ENCODE measurements around the gene LAP3. TPM values are rescaled to one million over a fixed set of nuclear protein-coding genes. Genes with fewer than 3 reads are reported as not detected.

The LAP3 gene
- total RNA-seq, 1 donor from 2014 or later: 77.6 TPM

GRCh38 chr4:17647176-17647806 is 70.3 kb downstream of the LAP3 start:
- no peak for DNase-seq (ENCODE audit: extremely low spot score in 2 of 2)
- Histone ChIP-seq H3K4me3 (no peak overlapping the region), H3K9me3 (no peaks in the 10 kb centered on the region), H3K27ac (no peak overlapping the region), H3K36me3 (no peaks in the 10 kb centered on the region), H3K4me1 (no peaks in the 10 kb centered on the region), H3K27me3 (no peaks in the 10 kb centered on the region)
- intact Hi-C loops (cut with DNase I): no loop called here
- TF ChIP-seq, protein P1, sequence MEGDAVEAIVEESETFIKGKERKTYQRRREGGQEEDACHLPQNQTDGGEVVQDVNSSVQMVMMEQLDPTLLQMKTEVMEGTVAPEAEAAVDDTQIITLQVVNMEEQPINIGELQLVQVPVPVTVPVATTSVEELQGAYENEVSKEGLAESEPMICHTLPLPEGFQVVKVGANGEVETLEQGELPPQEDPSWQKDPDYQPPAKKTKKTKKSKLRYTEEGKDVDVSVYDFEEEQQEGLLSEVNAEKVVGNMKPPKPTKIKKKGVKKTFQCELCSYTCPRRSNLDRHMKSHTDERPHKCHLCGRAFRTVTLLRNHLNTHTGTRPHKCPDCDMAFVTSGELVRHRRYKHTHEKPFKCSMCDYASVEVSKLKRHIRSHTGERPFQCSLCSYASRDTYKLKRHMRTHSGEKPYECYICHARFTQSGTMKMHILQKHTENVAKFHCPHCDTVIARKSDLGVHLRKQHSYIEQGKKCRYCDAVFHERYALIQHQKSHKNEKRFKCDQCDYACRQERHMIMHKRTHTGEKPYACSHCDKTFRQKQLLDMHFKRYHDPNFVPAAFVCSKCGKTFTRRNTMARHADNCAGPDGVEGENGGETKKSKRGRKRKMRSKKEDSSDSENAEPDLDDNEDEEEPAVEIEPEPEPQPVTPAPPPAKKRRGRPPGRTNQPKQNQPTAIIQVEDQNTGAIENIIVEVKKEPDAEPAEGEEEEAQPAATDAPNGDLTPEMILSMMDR (IDR thresholded peaks at IDR 0.05): no peak
- no peak for TF ChIP-seq POLR2AphosphoS5 (IDR thresholded peaks at IDR 0.05; ENCODE audit: insufficient read depth in 1 of 2, low read depth in 1 of 2)
- TF ChIP-seq POLR2A (IDR thresholded peaks at IDR 0.05): no peak

- Histone ChIP-seq H3K36me3 (no peaks in the 10 kb centered on the region), H3K4me1 (no peaks in the 10 kb centered on the region), H3K9me3 (no peaks in the 10 kb centered on the region), H3K4me3 (no peak overlapping the region), H3K27me3 (no peaks in the 10 kb centered on the region), H3K27ac (no peak overlapping the region)
- intact Hi-C loops (cut with DNase I): no loop called here
- no peak for TF ChIP-seq POLR2AphosphoS5 (IDR thresholded peaks at IDR 0.05; ENCODE audit: insufficient read depth in 1 of 2, low read depth in 1 of 2)
- TF ChIP-seq, protein P1 (IDR thresholded peaks at IDR 0.05): no peak
- no peak for TF ChIP-seq POLR2A (IDR thresholded peaks at IDR 0.05)
- peak in 1 of 2 donors; percentile 37 for DNase-seq (ENCODE audit: extremely low spot score in 2 of 2)
Observed at GRCh38 chr4:17647927-17648326, 70.9 kb downstream of the LAP3 start.

GRCh38 chr4:17650406-17650805 is 73.4 kb downstream of the LAP3 start:
- TF ChIP-seq POLR2A (IDR thresholded peaks at IDR 0.05) (no peak), POLR2AphosphoS5 (IDR thresholded peaks at IDR 0.05; ENCODE audit: insufficient read depth in 1 of 2, low read depth in 1 of 2) (no peak)
- TF ChIP-seq, protein P1 (IDR thresholded peaks at IDR 0.05): no peak
- no peak overlapping the region for H3K27ac ChIP-seq
- no peaks in the 10 kb centered on the region for H3K27me3 ChIP-seq
- DNase-seq (ENCODE audit: extremely low spot score in 2 of 2): peak in 1 of 2 donors; percentile 34
- H3K36me3 ChIP-seq: no peaks in the 10 kb centered on the region
- no peak overlapping the region for H3K4me3 ChIP-seq
- no peaks in the 10 kb centered on the region for H3K4me1 ChIP-seq
- intact Hi-C loops (cut with DNase I): no loop called here
- no peaks in the 10 kb centered on the region for H3K9me3 ChIP-seq

DNA sequence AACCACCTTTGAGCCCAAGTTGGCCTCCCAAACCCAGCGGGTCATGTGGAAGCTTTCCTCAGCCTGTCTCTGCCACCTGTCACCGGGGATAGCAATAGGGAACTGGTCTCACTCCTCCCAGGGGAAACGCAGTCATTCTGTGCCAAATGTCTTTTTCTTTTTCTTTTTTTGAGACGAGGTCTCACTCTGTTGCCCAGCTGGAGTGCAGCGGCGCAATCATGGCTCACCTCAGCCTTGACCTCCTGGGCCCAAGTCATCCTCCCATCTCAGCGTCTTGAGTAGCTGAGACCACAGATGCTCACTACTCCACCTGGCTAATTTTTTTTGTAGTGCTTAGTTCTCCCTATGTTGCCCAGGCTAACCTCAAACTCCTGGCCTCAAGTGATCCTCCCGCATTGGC is 77.7 kb downstream of the LAP3 start:
- H3K4me3 ChIP-seq: no peak overlapping the region
- no peaks in the 10 kb centered on the region for H3K9me3 ChIP-seq
- no peak for TF ChIP-seq POLR2AphosphoS5 (IDR thresholded peaks at IDR 0.05; ENCODE audit: insufficient read depth in 1 of 2, low read depth in 1 of 2)
- intact Hi-C loops (cut with DNase I): no loop called here
- H3K36me3 ChIP-seq: no peaks in the 10 kb centered on the region
- no peak for DNase-seq (ENCODE audit: extremely low spot score in 2 of 2)
- H3K27me3 ChIP-seq: no peaks in the 10 kb centered on the region
- H3K27ac ChIP-seq: no peak overlapping the region
- H3K4me1 ChIP-seq: no peaks in the 10 kb centered on the region

DNA sequence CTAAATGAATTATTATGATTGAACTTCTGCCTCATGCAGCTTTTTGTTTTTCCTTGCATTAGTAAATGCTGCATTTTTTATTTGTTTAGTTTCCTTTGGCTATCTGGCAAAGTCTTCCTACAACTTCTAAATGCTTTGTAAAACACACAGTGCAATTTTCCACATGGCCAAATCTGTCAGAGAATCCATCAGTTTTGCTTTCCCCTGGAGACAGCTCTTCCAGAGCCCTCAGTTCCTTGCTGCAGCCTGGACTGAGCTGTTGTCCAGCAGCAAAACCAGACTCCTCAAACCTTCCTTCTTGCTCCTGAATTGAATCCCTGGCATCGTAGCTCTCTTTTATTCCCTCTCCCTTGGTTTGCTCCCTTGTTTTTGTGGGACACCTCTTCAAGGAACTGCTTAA is 80.1 kb downstream of the LAP3 start:
- Histone ChIP-seq H3K4me3 (no peak overlapping the region), H3K36me3 (no peaks in the 10 kb centered on the region), H3K27ac (no peak overlapping the region), H3K9me3 (no peaks in the 10 kb centered on the region), H3K27me3 (no peaks in the 10 kb centered on the region), H3K4me1 (no peaks in the 10 kb centered on the region)
- intact Hi-C loops (cut with DNase I): no loop called here
- no peak for TF ChIP-seq POLR2A (IDR thresholded peaks at IDR 0.05)
- TF ChIP-seq POLR2AphosphoS5 (IDR thresholded peaks at IDR 0.05; ENCODE audit: insufficient read depth in 1 of 2, low read depth in 1 of 2): no peak
- TF ChIP-seq, protein P1 (IDR thresholded peaks at IDR 0.05): no peak
- DNase-seq (ENCODE audit: extremely low spot score in 2 of 2): no peak

Other genes with a start within 250 kb of the LAP3 start
- 16.2 TPM for gene QDPR, start 65.1 kb upstream of the LAP3 start, total RNA-seq
- not detected for gene CLRN2, start 62.0 kb upstream of the LAP3 start, total RNA-seq
- gene MED28, start 37.4 kb downstream of the LAP3 start, total RNA-seq: 14.0 TPM
- not detected for gene FAM184B, start 204.4 kb downstream of the LAP3 start, total RNA-seq
- gene DCAF16, start 233.6 kb downstream of the LAP3 start, total RNA-seq: 26.5 TPM
- 1.5 TPM for gene NCAPG, start 233.8 kb downstream of the LAP3 start, total RNA-seq

Measured in vagina (tissue), 2 donors.